Kidney epithelial cell (primary cell): ENCODE results near the gene SFMBT1. TPM values are rescaled to one million over a fixed set of nuclear protein-coding genes. Genes with fewer than 3 reads are reported as not detected.

ENCODE experiments used
- DNase-seq: peaks from one replicate; pipeline ENCODE4 v3.0.0-alpha.2; 2010; ENCODE audit warnings: low read depth
- H3K27me3 ChIP-seq: 2 replicates; pipeline ENCODE4 v1.6.0; 2011; ENCODE audit warnings: low read length; ENCODE audit not compliant: control insufficient read depth, insufficient read depth
- H3K36me3 ChIP-seq: 2 replicates; pipeline ENCODE4 v1.5.1; 2011; ENCODE audit warnings: low read length; ENCODE audit not compliant: control insufficient read depth, insufficient read depth
- H3K4me3 ChIP-seq: 2 replicates; pipeline ENCODE4 v1.5.1; 2011; ENCODE audit warnings: low read depth, mild to moderate bottlenecking, control low read depth, low read length
- total RNA-seq: library from RNA; depleted of rRNA; stranded (reverse); fragments of >200 nt; gene quantifications from 2 replicates; pipeline ENCODE4 v1.2.3, GENCODE V29; 2015
- TF ChIP-seq, protein P1 (sequence below): IDR thresholded peaks from 2 replicates; pipeline ENCODE4 v1.5.1; 2011; ENCODE audit warnings: mild to moderate bottlenecking, moderate library complexity, low read length, control low read depth, inconsistent platforms; ENCODE audit not compliant: insufficient read depth, poor library complexity, severe bottlenecking

The SFMBT1 gene
- total RNA-seq, 1 donor from 2014 or later: 15.6 TPM

DNA sequence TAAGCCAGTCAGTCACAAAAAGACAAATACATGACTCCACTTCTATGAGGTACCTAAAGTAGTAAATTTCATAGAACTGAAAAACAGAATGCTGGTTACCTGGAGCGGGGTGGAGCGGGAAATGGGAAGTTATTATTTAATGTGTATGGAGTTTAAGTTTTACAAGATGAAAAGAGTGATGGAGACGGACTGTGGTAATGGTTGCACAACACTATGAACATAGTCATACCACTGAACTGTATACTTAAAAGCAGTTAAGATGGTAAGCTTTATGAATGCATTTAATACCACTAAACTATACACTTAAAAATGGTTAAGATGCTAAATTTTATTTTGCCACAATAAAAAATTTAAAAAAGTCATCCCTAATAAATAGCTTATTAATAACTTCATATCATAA is 23.2 kb downstream of the SFMBT1 start:
- H3K4me3 ChIP-seq: no peak overlapping the region
- H3K36me3 ChIP-seq: no peaks in the 10 kb centered on the region
- TF ChIP-seq, protein P1, sequence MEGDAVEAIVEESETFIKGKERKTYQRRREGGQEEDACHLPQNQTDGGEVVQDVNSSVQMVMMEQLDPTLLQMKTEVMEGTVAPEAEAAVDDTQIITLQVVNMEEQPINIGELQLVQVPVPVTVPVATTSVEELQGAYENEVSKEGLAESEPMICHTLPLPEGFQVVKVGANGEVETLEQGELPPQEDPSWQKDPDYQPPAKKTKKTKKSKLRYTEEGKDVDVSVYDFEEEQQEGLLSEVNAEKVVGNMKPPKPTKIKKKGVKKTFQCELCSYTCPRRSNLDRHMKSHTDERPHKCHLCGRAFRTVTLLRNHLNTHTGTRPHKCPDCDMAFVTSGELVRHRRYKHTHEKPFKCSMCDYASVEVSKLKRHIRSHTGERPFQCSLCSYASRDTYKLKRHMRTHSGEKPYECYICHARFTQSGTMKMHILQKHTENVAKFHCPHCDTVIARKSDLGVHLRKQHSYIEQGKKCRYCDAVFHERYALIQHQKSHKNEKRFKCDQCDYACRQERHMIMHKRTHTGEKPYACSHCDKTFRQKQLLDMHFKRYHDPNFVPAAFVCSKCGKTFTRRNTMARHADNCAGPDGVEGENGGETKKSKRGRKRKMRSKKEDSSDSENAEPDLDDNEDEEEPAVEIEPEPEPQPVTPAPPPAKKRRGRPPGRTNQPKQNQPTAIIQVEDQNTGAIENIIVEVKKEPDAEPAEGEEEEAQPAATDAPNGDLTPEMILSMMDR: no peak
- H3K27me3 ChIP-seq: no peaks in the 10 kb centered on the region
- DNase-seq: no peak

- Histone ChIP-seq H3K27me3 (no peaks in the 10 kb centered on the region), H3K4me3 (no peak overlapping the region), H3K36me3 (no peaks in the 10 kb centered on the region)
- no peak for DNase-seq
- TF ChIP-seq, protein P1: no peak
Measured at GRCh38 chr3:53016236-53016635, 29.6 kb downstream of the SFMBT1 start.

GRCh38 chr3:53011324-53011723 is 34.5 kb downstream of the SFMBT1 start:
- H3K36me3 ChIP-seq: no peaks in the 10 kb centered on the region
- TF ChIP-seq, protein P1: no peak
- no peaks in the 10 kb centered on the region for H3K27me3 ChIP-seq
- H3K4me3 ChIP-seq: no peak overlapping the region
- DNase-seq: no peak

DNA sequence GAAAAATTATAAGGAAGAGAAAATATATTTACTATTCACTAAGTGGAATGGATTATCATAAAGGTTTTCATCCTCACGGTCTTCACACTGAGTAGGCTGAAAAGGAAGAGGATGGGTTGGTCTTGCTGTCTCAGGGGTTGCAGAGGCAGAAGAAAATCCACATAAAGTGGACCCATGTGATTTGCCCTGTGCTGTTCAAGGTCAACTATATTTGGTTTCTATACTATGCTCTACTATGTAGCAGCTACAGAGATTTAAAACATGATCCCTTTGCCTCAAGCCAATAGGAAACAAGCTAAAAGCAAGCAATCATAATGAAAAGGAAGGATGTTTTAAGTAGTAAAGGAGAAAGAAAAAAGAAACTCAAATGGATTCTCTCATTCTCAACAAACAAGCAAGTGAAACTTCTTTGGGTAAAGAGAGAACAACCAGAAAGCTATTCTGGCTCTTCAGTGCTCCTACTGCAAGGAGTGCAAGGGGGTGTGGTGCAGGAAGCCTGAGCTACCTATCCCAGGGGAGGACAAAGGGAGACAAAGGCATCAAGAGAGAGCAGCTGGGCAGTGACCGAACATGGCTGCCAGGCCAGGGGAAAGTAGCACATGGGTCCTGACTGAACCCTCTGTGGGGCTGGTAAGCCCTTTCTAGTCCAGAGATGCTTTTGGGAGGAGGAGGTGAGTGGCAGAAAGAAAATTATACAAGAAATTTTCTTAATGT is 35.9 kb downstream of the SFMBT1 start:
- Histone ChIP-seq H3K36me3 (no peaks in the 10 kb centered on the region), H3K4me3 (no peak overlapping the region), H3K27me3 (no peaks in the 10 kb centered on the region)
- TF ChIP-seq, protein P1: no peak
- no peak for DNase-seq

DNA sequence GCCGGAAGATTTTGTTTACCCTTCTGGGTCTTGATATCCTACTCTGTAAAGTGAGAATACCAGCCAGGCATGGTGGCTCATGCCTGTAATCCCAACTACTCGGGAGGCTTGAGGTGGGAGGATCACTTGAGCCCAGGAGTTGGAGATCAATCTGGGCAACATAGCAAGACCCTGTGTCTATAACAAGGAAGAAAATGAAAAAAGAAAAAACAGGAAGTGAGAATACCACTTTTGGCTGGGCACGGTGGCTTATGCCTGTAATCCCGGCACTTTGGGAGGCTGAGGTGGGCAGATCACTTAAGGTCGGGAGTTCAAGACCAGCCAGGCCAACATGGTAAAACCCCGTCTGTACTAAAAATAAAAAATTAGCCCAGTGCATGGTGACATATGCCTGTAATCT is 36.9 kb downstream of the SFMBT1 start:
- no peak for DNase-seq
- H3K4me3 ChIP-seq: no peak overlapping the region
- no peaks in the 10 kb centered on the region for H3K27me3 ChIP-seq
- H3K36me3 ChIP-seq: no peaks in the 10 kb centered on the region
- TF ChIP-seq, protein P1: no peak
